NCI-H82 (cell line): ENCODE data around the gene OSER1.
"Not testable (repeated sequence)": the region's sequence is repeated elsewhere in the genome, so short reads cannot be mapped to it uniquely, and the experiment has no call there.

ENCODE experiments used
- DNase-seq: peaks from one replicate; lab custom pipeline; 2025; lab: John Stamatoyannopoulos, UW

Gene OSER1

GRCh38 chr20:44200983-44201382, 9.6 kb downstream of the OSER1 start:
- DNase-seq = no peak

DNA sequence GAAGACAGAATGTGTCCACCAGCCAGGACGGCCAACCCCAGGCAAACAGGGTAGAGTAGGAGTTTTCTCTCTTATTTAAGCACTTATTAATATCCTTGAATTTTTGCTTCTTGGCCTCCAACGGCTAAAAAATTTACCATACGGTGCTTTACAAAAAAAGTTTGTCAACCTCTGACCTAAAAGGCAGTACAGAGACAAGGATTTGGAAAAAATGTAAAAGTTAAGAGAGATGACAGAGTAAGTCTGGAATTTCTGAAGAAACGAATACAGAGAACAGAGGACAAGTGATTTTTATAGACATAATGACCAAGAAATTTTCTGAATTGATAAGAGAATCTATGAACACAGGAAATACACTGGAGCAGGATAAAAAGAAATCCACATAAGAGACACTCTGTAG, 10.2 kb downstream of the OSER1 start:
- no peak for DNase-seq

DNA sequence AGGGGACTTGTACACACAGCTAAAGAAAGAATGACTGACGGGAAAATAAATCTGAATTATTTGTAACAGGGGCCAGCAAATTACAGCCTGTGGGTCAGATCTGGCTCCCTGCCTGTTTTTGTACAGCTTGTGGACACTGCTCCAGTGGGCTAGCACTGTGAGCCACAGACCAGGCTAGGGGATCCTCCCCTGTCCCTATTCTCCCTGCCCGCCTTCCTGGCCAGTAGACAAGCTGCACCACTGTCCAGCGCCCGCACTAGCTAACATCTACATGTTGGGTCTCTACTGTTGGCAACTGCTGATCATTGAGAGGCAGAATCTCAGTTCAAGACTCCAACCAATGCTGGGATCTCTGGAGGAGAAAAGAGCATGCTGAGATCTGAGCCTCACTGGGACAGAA, 10.7 kb downstream of the OSER1 start:
- DNase-seq = no peak

- DNase-seq = no peak
Observed at GRCh38 chr20:44198872-44199271, 11.7 kb downstream of the OSER1 start.

DNA sequence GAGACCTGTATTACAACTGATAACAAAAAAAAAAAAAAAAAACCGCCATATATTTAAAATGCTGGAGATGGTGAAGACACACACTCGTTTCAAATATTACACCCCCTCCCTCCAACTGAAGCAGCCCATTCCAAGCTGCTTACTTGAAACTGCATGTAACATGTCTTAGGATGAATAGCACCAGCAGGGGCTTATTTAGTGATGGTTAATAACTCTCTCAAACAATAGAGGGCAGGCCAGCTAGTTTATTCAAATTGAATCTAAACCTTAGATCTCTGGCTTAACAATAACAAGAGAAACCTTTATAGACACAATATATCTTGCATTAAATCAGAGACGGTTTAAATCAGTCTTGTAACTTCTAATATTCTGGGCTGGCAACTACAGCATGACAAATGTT, 14.3 kb downstream of the OSER1 start:
- DNase-seq = peak; percentile 39

GRCh38 chr20:44195605-44196004, 15.0 kb downstream of the OSER1 start:
- DNase-seq = no peak

- DNase-seq = no peak
Observed at GRCh38 chr20:44193801-44194200, 16.8 kb downstream of the OSER1 start.

DNA sequence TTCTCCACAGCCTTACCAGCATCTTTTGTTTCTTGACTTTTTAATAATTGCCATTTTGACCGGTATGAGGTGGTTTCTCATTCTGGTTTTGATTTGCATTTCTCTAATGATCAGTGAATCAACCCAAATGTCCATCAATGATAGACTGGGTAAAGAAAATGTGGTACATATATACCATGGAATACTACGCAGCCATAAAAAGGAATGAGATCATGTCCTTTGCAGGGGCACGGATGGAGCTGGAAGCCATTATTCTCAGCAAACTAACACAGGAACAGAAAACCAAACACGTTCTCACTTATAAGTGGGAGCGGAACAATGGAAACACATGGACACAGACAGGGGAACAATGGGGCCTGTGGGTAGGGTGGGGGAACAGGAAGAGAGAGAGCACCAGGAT, 18.9 kb downstream of the OSER1 start:
- not testable (repeated sequence) for DNase-seq

DNA sequence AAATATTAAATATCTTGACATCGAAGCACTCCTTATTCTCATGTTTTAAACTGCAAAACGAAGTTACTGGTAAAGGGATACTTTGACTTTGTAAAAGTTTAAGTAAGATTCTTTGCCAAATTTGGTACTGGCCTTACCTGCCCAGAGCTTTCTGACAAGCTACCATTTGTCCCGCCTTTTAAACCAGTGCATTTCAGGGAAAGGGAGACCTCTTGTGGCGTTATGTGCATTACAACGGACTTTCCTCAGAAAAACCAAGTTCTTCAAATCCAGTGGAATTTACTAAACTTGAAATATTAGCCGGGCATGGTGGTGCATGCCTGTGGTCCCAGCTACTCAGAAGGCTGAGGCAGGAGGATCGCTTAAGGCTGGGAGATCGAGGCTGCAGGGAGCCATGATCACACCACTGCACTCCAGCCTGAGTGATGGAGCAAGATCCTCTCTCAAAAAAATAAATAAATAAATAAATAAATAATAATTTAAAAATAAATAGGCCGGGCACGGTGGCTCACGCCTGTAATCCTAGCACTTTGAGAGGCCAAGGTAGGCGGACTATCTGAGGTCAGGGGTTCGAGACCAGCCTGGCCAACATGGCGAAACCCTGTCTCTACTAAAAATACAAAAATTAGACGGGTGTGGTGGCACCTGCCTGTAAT, 20.2 kb downstream of the OSER1 start:
- peak; percentile 70 for DNase-seq

DNA sequence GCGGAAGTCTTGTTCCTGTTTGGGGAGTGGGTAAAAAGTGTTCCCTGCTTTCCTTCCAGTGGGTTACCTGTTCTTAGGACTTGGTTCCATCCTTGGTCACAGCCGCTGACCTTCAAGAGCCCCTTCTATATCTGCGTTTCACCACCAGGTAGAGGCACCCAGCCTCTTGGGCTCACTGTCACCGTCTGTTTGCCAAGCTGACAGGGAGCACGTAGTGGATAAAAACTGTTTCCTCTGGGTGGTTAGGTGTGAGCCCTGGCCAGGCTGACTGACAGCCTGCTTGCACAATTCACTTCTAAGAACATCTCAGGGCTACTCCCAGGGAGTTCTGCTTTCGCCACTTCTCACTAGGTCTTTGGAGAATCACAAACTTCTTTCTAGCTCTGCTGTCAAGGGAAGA, 21.8 kb downstream of the OSER1 start:
- DNase-seq = no peak

DNA sequence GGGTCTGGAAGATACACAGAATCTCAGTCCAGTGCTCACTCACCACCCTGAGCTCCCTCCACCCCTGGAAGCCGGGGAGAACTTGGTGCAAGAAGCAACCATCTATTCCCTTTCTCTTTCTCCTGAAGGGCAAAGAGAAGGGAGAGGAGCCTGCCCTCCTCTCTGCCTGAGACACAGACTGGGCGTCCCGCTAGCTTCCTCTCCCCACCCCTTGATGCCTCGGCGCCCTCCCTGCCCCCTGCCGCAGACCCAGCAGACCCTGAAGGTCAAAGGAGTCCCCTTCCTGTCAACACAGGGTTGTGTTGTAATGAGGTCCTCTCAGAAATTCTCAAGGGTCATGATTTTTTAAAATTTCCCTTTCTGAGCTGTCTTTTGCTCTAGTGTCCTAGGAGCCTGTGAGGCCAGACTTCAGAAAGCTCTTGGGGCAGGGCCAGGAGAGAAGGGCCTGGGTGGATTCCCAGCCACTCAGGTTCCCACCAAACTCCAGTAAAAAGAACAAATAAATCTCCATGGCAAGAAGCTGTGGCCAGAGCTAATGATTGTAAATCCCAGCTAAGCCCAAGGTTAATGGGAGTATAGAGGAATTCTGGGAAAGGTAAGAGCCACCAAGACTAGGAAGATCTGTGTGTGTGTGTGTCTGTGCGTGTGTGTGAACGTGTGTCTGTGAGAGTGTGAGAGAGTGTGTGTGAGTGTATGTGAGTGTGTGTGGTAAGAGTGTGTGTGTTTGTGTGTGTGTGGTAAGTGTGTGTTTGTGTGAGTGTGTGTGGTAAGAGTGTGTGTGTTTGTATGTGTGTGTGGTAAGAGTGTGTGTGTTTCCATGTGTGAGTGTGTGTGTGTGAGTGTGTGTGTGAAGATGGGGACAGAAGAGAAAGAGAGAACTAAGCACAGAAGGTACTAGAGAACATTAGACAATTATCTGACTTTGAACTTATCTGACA, 22.5 kb downstream of the OSER1 start:
- DNase-seq = peak; percentile 60

- DNase-seq = no peak
Observed at GRCh38 chr20:44187054-44187771, 23.4 kb downstream of the OSER1 start, which contains the start of gene JPH2. Gene JPH2, minus strand, starts transcription at chr20:44187188. Its CDS starts 483 bp downstream, at chr20:44186705.

DNA sequence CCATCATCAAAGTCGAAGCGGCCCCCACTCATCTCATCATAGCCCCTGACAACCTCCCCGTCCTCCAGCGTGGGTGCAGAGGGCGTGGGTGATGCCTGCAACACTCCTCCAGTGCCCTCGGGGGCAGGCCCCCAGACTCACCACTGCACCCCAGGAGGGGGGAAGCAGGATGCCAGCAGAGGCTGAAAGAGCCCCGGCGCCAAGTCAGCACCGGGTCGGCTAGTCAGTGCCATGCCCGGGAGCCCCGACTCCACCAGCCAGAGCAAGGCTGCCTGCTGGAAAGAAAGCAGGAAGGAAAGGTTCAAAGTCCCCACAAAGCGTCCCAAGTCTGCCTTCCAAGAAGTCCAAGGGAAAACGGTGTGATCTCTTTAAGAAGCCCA, 23.9 kb downstream of the OSER1 start:
- DNase-seq = no peak

DNA sequence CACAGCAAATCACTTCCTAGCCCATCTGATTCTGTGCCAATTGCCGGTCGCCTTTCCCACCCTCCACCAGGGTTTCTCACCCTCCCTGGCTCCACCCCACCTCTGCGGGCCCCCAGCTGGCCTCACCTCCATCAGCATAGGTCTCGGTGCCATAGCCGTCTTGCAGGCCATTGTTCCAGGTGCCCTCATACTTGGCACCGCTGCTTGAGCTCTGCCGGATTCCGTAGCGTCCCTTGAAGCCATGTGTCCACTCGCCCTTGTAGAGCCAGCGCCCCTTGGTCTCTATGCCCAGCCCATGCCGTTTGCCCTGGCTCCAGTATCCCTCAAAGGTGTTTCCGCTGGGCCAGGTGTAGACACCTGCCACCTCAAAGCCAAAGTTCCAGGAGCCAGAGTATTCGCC, 24.4 kb downstream of the OSER1 start:
- DNase-seq = no peak

DNA sequence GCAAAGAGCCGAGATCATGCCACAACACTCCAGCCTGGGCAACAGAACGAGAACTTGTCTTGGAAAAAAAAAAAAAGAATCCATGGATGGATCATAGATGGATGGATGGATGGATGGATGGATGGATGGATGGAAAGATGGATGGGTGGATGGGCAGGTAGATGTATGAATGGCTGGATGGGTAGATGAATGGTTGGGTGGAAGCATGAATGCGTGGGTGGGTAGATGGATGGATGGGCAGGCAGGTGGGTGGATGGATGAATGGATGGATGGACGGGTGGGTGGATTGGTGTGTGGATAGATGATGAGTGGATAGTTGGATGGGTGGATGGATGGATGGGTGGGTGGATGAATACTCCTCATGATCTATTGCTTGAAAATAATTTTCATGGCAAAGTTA, 25.0 kb downstream of the OSER1 start:
- DNase-seq = no peak

GRCh38 chr20:44183282-44183681, 27.3 kb downstream of the OSER1 start:
- DNase-seq = no peak

GRCh38 chr20:44182863-44183262, 27.7 kb downstream of the OSER1 start:
- no peak for DNase-seq

DNA sequence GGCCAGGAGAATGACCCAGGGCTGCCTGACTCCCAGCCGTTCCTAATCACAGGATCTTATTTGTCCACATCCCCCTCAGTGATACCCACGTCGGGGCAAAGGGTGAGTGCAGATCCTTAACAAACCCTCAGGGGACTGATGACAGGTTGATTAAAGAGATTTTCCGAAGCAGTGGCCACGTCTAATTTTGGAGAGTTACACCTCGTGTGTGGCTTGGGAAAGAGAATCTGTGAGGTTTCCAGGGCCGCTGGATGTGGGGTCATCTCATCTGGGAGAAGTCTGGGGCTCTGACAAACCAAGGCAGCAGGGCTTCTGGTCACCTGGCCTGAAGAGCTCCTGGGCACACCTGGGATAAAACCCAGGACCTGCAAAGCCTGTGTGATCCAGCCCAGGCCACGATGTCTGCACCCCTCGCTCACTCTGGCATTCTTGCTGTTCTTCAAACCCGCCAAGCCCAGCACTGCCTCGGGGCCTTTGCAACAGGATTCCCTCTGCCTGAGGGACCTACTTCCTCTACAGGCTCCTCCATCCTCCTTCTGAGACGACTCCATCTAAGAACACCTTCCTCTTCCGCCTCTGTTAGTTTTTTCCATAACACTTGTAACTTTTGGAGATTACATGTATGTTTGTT, 28.3 kb downstream of the OSER1 start:
- DNase-seq = no peak

DNA sequence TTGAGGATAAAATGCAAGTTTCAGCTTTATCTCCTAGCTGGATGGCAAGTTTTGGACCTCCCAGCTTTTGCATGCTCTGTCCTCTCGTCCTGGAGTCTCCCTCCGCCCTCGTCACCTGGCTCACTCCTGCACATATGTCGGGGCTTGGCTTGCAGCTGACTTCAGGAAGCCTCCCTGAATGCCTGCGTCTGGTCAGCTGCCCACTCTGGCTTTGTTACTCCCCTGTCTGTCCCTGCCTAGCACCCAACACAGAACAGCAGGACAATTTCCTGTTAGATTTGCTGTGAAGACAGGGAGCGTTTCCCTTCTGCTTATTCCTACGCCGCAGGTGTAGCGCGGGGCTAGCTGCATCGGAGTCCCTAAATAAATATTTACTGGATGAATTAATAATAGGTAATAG, 29.0 kb downstream of the OSER1 start:
- no peak for DNase-seq

DNA sequence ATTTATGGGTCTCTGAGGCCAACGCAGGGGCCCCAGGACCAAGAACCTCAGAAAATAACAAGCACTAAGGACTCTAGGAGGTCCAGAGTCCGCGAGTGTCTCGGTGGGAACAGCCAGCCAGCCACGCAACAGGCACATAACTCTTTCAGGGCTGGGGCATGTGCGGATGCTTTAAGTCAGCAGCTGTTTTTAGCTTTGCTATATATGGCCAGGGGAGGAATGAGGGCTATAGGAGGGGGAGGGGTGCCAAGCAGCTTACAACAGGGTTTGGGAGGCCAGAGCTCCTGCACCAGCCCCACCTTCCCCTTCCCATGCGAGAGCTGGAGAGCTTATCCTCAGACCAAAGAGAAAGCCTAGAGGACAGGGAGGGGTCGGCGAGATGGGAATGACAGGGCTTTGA, 29.8 kb downstream of the OSER1 start:
- DNase-seq = peak; percentile 71

DNA sequence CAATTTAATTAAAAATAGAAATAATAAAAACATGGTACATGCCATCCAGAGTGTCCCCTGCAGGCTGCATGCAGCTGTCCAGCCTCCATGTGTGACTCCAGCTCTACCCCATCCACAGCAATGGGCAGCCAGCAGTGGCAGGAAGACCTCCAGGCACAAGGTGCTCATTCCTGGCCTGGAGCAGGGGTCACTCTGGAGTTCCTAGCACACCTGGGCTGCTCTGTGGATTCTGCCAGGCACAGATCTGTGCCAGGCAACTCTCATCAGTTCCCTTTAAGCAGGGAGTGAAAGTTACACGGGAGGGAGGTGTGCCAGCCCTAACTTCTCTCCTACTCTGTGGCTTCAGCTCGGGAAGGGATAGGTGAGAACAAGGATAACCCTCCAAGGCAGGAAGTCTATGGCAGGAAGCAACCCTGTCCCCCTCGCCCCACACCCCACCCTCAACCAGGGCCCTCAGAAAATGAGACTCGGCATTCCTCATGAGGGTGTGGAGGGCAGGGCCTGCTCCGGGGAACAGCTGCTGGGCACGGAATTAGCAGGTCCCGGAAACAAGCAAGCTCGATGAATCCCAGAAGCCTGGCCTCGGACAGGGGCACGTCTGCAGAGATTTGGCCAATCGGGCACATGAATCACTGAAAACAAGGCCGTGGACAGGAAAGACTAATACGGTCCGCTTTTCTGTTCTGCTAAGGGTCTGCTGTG, 33.6 kb downstream of the OSER1 start:
- no peak for DNase-seq
